NAMALWA (cell line): ENCODE measurements around the gene ZNF816.
"Not testable (repeated sequence)": the region's sequence is repeated elsewhere in the genome, so short reads cannot be mapped to it uniquely, and the experiment has no call there.

ENCODE experiments used
- DNase-seq: peaks from one replicate; pipeline ENCODE4 v3.0.0-alpha.2; 2015; ENCODE audit warnings: low spot score

Gene ZNF816

DNA sequence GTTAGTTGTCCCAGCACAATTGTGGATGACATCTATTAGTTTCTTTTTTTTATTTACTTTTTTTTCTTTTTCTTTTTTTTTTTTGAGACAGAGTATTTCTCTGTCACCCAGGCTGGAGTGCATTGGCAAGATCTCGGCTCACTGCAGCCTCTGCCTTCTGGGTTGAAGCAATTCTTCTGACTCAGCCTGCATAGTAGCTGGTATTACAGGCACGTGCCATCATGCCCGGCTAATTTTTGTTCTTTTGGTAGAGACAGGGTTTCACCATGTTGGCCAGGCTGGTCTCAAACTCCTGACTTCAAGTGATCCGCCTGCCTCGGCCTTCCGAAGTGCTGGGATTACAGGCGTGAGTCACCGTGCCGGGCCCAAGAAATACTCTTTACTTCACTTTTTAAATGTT lies 38.0 kb downstream of the ZNF816 start:
- not testable (repeated sequence) for DNase-seq

DNA sequence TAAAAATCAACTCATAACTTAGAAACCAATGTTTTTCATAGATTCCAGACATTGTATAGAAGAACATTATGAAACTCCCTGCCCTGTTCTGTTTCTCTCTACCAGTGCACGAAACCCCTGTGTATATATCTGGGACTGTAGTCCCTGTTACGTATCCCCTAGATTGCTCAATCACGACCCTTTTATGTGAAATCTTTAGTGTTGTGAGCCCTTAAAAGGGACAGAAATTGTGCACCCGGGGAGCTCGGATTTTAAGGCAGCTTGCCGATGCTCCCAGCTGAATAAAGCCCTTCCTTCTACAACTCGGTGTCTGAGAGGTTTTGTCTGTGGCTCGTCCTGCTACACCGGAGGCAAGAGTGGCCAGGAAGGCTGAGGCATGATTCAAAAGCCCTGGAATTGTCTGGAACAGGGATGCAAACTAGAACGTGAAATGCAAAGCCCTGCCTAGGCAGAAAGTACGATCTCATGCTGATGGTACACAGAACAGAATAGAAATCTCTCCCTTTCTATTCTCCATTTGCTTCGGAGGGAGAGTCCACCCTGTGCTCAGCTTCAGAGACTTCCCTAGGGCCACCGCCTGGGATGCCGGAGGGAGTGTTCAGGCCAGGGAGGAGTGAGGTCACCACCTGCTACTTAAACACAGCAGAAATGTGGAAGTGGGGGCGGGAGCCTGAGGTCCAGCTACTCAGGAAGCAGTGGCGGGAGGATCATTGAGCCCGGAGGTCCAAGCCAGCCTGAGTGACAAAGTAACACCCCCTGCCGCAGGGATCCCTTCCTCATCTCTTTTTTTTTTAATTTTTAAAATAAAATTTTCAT lies 38.7 kb downstream of the ZNF816 start:
- DNase-seq = no peak

DNA sequence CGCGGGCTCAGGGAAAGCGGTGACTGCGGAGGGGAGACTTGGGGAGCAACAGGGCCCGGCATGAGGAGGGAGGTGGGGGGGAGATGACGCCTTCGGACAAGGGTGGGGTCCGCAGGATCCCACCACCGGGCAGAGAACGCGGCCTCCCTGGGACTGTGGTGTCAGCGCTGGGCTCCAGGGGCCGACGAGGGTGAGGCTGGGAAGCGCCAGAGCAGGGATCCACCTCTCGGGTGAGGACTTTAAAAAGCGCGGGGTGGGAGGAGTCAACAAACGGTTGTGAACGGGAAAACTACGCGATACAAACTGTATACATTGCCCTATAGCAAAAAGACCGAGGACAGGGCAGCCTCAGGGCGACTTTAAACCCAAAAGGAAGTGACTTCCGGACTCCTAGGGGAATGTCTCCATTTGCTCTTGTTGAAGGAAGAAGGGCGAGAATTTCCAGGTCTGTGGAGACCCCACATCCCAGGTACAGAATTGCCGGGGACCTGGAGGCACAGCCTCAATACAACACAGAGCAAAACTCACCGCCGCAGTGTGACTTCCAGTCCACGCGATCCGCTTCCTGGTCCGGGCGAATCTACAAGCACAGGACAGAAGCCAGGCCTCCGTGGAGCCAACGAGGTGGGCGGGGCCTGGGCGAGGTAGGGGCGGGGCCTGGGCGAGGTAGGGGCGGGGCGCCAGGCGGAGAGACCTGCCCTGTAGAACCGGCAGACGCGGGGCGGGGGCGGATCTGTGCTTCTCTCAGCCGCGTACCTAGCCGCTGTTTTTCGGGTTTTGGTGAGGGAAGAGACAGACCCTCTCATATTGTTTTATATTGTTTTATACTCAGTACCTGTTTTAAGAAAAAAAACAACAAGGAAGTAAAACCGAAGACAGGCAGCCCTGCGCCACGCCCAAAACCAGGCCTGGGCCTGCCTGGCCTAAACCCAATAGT lies 39.6 kb downstream of the ZNF816 start, which contains the start of gene ZNF888:
Gene ZNF888 (minus strand): TSS at position 588 of the 937 bp plus-strand sequence. CDS start 5,555 bp downstream, outside the sequence.
- peak; percentile 88 for DNase-seq

DNA sequence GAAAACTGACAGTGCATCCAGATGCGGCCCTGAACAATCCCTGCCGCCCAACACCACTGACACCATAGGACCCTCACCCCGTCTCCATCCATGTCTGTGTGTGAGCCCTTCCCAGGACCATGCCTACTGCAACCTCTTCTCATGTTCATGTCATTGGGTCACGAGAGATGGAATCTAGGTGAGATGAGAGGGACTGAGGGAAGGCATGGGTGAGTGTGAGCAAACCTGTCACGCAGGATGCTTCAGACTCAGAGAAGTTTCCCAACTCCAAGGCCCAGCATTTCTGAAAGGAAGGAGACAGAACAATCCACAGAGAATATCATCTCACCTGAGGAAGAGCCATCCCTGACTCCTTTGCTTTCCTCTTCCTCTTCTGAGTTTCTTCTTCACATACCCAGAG lies 45.1 kb downstream of the ZNF816 start:
- no peak for DNase-seq

DNA sequence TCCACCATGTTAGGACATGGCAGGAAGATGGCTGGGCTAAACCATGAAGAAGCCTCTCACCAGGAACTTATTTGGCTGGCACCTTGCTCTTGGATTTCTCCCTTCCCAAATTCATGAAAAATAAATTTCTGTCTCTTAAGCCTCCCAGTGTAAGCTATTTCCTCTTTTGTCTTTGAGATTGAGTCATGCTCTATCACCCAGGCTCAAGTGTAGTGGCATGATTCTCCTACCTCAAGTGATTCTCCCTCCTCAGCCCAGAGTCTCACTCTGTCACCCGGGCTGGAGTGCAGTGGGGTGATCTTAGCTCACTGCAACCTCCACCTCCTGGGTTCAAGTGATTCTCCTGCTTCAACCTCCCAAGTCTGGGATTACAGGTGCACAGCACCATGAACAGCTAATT lies 52.0 kb downstream of the ZNF816 start:
- no peak for DNase-seq

DNA sequence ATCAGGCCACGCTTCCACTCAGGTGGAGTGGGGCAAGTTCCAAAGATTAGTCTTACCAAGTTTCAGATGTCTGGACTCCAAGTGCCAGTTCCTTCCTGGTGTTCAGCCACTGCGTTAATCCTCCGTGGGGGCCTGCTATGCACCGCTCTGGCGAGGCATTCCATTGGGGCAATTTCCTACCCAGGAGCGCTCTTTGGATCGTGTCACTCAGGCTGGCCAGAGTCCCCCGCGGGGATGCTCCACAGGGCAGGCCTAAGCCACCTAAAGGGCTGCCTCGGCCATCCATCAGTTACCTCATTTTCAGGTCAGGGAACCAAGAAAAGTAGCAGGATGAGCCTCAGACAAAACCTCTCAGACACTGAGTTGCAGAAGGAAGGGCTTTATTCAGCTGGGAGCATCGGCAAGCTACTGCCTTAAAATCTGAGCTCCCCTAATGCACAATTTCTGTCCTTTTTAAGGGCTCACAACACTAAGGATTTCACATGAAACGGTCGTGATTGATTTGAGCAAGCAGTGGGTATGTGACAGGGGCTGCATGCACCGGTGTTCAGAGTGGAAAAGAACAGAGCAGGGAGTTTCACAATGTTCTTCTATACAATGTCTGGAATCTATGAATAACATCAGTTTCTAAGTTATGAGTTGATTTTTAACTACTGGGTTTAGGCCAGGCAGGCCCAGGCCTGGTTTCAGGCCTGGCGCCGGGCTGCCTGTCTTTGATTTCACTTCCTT lies 58.5 kb downstream of the ZNF816 start:
- DNase-seq = not testable (repeated sequence)

DNA sequence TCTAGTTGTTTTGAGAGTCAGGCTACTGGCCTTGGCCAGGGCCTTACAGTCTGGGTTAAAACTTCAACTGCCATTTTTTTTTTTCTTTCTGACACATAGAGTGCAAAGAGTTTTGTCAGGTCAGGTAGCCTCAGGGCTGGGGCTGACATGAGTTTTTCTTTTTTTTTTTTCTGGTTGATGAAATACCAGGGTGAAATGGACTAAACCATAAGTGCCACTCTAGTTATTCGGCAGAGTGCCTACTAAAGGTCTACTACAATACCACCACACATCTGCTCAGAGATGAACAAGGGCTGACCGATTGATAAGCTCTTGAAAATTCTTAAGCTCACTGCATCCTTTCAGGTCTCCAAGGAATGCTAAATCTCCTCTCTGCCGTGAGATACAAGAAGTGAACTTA lies 60.8 kb downstream of the ZNF816 start:
- no peak for DNase-seq
